Measurements from ENCODE around the gene AGR2. TPM values are rescaled to one million over a fixed set of nuclear protein-coding genes. Genes with fewer than 3 reads are reported as not detected.

The AGR2 gene
- total and polyA plus RNA-seq, 2 of the 4 experiments (the other 2 are of a cell fraction) = not detected

DNA sequence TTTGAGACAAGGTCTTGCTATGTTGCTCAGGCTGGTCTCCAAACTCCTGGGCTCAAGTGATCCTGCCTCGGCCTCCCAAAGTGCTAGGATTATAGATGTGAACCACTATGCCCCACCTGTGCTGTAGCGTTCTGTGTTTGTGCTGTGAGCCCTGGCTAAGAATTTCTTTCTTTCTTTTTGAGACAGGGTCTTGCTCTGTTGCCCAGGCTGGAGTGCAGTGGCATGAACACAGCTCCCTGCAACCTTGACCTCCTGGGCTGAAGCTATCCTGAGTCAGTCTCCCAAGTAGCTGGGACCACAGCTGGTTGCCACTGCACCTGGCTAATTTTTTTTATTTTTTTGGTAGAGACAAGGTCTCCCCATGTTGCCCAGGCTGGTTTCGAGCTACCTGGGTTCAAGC is 39.9 kb downstream of the AGR2 start:
- ChIA-PET POLR2A (ENCODE audit: unreplicated experiment) (no interaction called here), CTCF (no interaction called here)
- in situ Hi-C loops (cut with MboI; ENCODE audit: low sequenced_read_pairs) (no loop called here), intact Hi-C loops (cut with micrococcal nuclease) (no loop called here), dilution Hi-C loops (cut with HindIII; ENCODE audit: low sequenced_read_pairs, unreplicated experiment) (no loop called here)
- H2BK120ac ChIP-seq (ENCODE audit: low read depth, low read length) = no peak overlapping the region
- H4K91ac ChIP-seq (ENCODE audit: insufficient read depth, low read depth, low read length) = no peak overlapping the region
- BruUV-seq (replicated peaks) = no TSS peak
- H3K27ac ChIP-seq (ENCODE audit: insufficient read depth, low read length) = no peak overlapping the region
- no peaks in the 10 kb centered on the region for H3K9me1 ChIP-seq (ENCODE audit: insufficient read depth, low read length)
- ATAC-seq (ENCODE audit: low read depth) (no peak), DNase-seq (no peak)
- no peak overlapping the region for H3K9ac ChIP-seq (ENCODE audit: low read depth, low read length)
- H2BK15ac ChIP-seq (ENCODE audit: low read depth, low read length) = no peak overlapping the region
- H3K56ac ChIP-seq (ENCODE audit: extremely low read depth, insufficient read depth, low read length) = no peak overlapping the region
- no peak for TF ChIP-seq CHD1 (IDR thresholded peaks at IDR 0.05; ENCODE audit: low read depth, low read length)
- TF ChIP-seq RFX5 (IDR thresholded peaks at IDR 0.05; ENCODE audit: low read depth, low read length) = no peak
- TF ChIP-seq POLR2A (IDR thresholded peaks at IDR 0.05; ENCODE audit: low read depth, low read length) = no peak
- TF ChIP-seq ELK1 (IDR thresholded peaks at IDR 0.05; ENCODE audit: borderline replicate concordance, low read depth, low read length) = no peak
- no peak for TF ChIP-seq FOS (IDR thresholded peaks at IDR 0.05; ENCODE audit: low read depth, low read length)
- TF ChIP-seq BHLHE40 (IDR thresholded peaks at IDR 0.05; ENCODE audit: low read depth, low read length) = no peak
- TF ChIP-seq RCOR1 (IDR thresholded peaks at IDR 0.05; ENCODE audit: insufficient replicate concordance, low read length) = no peak
- H3K23ac ChIP-seq (ENCODE audit: low read depth, low read length) = no peak overlapping the region
- H3K36me3 ChIP-seq (ENCODE audit: control insufficient read depth, insufficient read depth, low read length) = no peaks in the 10 kb centered on the region
- no peak overlapping the region for H3K4ac ChIP-seq (ENCODE audit: low read depth, low read length)
- H3K4me1 ChIP-seq (ENCODE audit: control insufficient read depth, insufficient read depth, low read length) = no peaks in the 10 kb centered on the region
- no peak overlapping the region for H2BK5ac ChIP-seq (ENCODE audit: low read depth, low read length, poor library complexity, severe bottlenecking)
- H3K4me3 ChIP-seq (ENCODE audit: insufficient read depth, low read depth, low read length) = no peak overlapping the region
- 100% methylated on average over 2 of the region's 3 CpGs; no CpG with 5 or more reads in 1 of the 2 experiments for WGBS, 2 experiments (ENCODE audit: extremely low coverage in 2 of 2, insufficient read length in 1 of 2)
- H3K18ac ChIP-seq (ENCODE audit: low read depth, low read length) = no peak overlapping the region
- H3K27me3 ChIP-seq (ENCODE audit: control insufficient read depth, insufficient read depth, low read length) = no peaks in the 10 kb centered on the region
- H3K9me3 ChIP-seq (ENCODE audit: control insufficient read depth, insufficient read depth, low read length) = no peaks in the 10 kb centered on the region
- H4K5ac ChIP-seq (ENCODE audit: low read depth, low read length) = no peak overlapping the region
- H2AK5ac ChIP-seq (ENCODE audit: low read depth, low read length) = no peak overlapping the region
- no peak overlapping the region for H4K8ac ChIP-seq (ENCODE audit: low read depth in 2 of 2, low read length in 2 of 2)
- no peak overlapping the region for H3K14ac ChIP-seq (replicated peaks; ENCODE audit: low read depth, low read length)
- H3K4me2 ChIP-seq (ENCODE audit: low read depth, low read length) = no peak overlapping the region
- H3K79me1 ChIP-seq (ENCODE audit: low read depth in 1 of 2, low read length in 2 of 2) = no peaks in the 10 kb centered on the region
- H2AFZ ChIP-seq (replicated peaks; ENCODE audit: low read length, poor library complexity) = no peak overlapping the region
- H4K20me1 ChIP-seq (ENCODE audit: insufficient read depth, low read length) = no peaks in the 10 kb centered on the region
- H2AK9ac ChIP-seq (replicated peaks; ENCODE audit: low read depth, low read length, poor library complexity) = no peak overlapping the region
- H2BK20ac ChIP-seq (ENCODE audit: low read depth, low read length) = no peak overlapping the region
